NCI-H524 treated with DMSO at 0.1 percent for 48 hours (cell line): Measurements from ENCODE around the gene NSUN5.
"Not testable (repeated sequence)": the region's sequence is repeated elsewhere in the genome, so short reads cannot be mapped to it uniquely, and the experiment has no call there.

ENCODE experiments used
- DNase-seq: peaks from one replicate; lab custom pipeline; 2025; lab: John Stamatoyannopoulos, UW

The NSUN5 gene

GRCh38 chr7:73325424-73325823 lies 16.8 kb upstream of the NSUN5 start:
- not testable (repeated sequence) for DNase-seq

- DNase-seq: not testable (repeated sequence)
Observed at GRCh38 chr7:73324081-73324845, 15.6 kb upstream of the NSUN5 start.

- DNase-seq: not testable (repeated sequence)
Observed at GRCh38 chr7:73323434-73324080, 14.9 kb upstream of the NSUN5 start.

- not testable (repeated sequence) for DNase-seq
Observed at GRCh38 chr7:73320009-73320408, 11.4 kb upstream of the NSUN5 start.

- DNase-seq: not testable (repeated sequence)
Observed at GRCh38 chr7:73319541-73319940, 10.9 kb upstream of the NSUN5 start.

GRCh38 chr7:73318656-73319204 lies 10.1 kb upstream of the NSUN5 start:
- DNase-seq: not testable (repeated sequence)

GRCh38 chr7:73316521-73316920 lies 7.9 kb upstream of the NSUN5 start:
- no peak for DNase-seq

- no peak for DNase-seq
Observed at GRCh38 chr7:73314271-73314670, 5.6 kb upstream of the NSUN5 start.

- DNase-seq: no peak
Observed at GRCh38 chr7:73313521-73313906, 4.9 kb upstream of the NSUN5 start.

GRCh38 chr7:73312831-73313520 lies 4.3 kb upstream of the NSUN5 start:
- no peak for DNase-seq

GRCh38 chr7:73311421-73311820 lies 2.8 kb upstream of the NSUN5 start:
- not testable (repeated sequence) for DNase-seq

GRCh38 chr7:73308074-73308664 lies 457 bp downstream of the NSUN5 start:
- DNase-seq: no peak

- DNase-seq: no peak
Observed at GRCh38 chr7:73307436-73307835, 1.2 kb downstream of the NSUN5 start.

- not testable (repeated sequence) for DNase-seq
Observed at GRCh38 chr7:73304612-73305387, 3.8 kb downstream of the NSUN5 start.

- no peak for DNase-seq
Observed at GRCh38 chr7:73304071-73304470, 4.6 kb downstream of the NSUN5 start.

- DNase-seq: no peak
Observed at GRCh38 chr7:73303546-73303945, 5.1 kb downstream of the NSUN5 start.

- DNase-seq: not testable (repeated sequence)
Observed at GRCh38 chr7:73302846-73303245, 5.8 kb downstream of the NSUN5 start.

GRCh38 chr7:73301108-73301507 lies 7.5 kb downstream of the NSUN5 start:
- DNase-seq: not testable (repeated sequence)

- DNase-seq: not testable (repeated sequence)
Observed at GRCh38 chr7:73299812-73300211, 8.8 kb downstream of the NSUN5 start.

GRCh38 chr7:73297706-73298105 lies 10.9 kb downstream of the NSUN5 start:
- DNase-seq: not testable (repeated sequence)

GRCh38 chr7:73297235-73297634 lies 11.4 kb downstream of the NSUN5 start:
- DNase-seq: not testable (repeated sequence)
